ENCODE results near the gene ZNF136. TPM values are rescaled to one million over a fixed set of nuclear protein-coding genes. Genes with fewer than 3 reads are reported as not detected.

The ZNF136 gene
- total RNA-seq, 1 experiment from 2014 or later = 6.7 TPM

- TF ChIP-seq, protein P1, sequence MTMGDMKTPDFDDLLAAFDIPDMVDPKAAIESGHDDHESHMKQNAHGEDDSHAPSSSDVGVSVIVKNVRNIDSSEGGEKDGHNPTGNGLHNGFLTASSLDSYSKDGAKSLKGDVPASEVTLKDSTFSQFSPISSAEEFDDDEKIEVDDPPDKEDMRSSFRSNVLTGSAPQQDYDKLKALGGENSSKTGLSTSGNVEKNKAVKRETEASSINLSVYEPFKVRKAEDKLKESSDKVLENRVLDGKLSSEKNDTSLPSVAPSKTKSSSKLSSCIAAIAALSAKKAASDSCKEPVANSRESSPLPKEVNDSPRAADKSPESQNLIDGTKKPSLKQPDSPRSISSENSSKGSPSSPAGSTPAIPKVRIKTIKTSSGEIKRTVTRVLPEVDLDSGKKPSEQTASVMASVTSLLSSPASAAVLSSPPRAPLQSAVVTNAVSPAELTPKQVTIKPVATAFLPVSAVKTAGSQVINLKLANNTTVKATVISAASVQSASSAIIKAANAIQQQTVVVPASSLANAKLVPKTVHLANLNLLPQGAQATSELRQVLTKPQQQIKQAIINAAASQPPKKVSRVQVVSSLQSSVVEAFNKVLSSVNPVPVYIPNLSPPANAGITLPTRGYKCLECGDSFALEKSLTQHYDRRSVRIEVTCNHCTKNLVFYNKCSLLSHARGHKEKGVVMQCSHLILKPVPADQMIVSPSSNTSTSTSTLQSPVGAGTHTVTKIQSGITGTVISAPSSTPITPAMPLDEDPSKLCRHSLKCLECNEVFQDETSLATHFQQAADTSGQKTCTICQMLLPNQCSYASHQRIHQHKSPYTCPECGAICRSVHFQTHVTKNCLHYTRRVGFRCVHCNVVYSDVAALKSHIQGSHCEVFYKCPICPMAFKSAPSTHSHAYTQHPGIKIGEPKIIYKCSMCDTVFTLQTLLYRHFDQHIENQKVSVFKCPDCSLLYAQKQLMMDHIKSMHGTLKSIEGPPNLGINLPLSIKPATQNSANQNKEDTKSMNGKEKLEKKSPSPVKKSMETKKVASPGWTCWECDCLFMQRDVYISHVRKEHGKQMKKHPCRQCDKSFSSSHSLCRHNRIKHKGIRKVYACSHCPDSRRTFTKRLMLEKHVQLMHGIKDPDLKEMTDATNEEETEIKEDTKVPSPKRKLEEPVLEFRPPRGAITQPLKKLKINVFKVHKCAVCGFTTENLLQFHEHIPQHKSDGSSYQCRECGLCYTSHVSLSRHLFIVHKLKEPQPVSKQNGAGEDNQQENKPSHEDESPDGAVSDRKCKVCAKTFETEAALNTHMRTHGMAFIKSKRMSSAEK (CRISPR knock-in tag; IDR thresholded peaks at IDR 0.05; ENCODE audit: borderline replicate concordance) = no peak
- TF ChIP-seq ZNF232 (CRISPR knock-in tag; IDR thresholded peaks at IDR 0.05) (0 out of 2 replicates have a peak, but pooled peaks have one; percentile 59), ZBTB21 (CRISPR knock-in tag; IDR thresholded peaks at IDR 0.05; ENCODE audit: borderline replicate concordance) (0 out of 2 replicates have a peak, but pooled peaks have one; percentile 14), JUN (CRISPR knock-in tag; IDR thresholded peaks at IDR 0.05) (no peak), NFYB (CRISPR knock-in tag; conservative IDR thresholded peaks at IDR 0.05; ENCODE audit: low read depth) (peak; percentile 51), AR (CRISPR knock-in tag; IDR thresholded peaks at IDR 0.05) (no peak), FOXK1 (CRISPR knock-in tag; IDR thresholded peaks at IDR 0.05) (peak; percentile 50; the same call in 1 of the 2 replicates), ATF1 (CRISPR knock-in tag; IDR thresholded peaks at IDR 0.05) (0 out of 2 replicates have a peak, but pooled peaks have one; percentile 28), CREM (CRISPR knock-in tag; IDR thresholded peaks at IDR 0.05) (peak; percentile 29; the same call in 1 of the 2 replicates), SP1 (CRISPR knock-in tag; conservative IDR thresholded peaks at IDR 0.05) (peak; percentile 90), PRDM15 (CRISPR knock-in tag; IDR thresholded peaks at IDR 0.05) (no peak)
- TF ChIP-seq, protein P2, sequence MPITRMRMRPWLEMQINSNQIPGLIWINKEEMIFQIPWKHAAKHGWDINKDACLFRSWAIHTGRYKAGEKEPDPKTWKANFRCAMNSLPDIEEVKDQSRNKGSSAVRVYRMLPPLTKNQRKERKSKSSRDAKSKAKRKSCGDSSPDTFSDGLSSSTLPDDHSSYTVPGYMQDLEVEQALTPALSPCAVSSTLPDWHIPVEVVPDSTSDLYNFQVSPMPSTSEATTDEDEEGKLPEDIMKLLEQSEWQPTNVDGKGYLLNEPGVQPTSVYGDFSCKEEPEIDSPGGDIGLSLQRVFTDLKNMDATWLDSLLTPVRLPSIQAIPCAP (CRISPR knock-in tag; IDR thresholded peaks at IDR 0.05) = no peak
- TF ChIP-seq, protein P3, sequence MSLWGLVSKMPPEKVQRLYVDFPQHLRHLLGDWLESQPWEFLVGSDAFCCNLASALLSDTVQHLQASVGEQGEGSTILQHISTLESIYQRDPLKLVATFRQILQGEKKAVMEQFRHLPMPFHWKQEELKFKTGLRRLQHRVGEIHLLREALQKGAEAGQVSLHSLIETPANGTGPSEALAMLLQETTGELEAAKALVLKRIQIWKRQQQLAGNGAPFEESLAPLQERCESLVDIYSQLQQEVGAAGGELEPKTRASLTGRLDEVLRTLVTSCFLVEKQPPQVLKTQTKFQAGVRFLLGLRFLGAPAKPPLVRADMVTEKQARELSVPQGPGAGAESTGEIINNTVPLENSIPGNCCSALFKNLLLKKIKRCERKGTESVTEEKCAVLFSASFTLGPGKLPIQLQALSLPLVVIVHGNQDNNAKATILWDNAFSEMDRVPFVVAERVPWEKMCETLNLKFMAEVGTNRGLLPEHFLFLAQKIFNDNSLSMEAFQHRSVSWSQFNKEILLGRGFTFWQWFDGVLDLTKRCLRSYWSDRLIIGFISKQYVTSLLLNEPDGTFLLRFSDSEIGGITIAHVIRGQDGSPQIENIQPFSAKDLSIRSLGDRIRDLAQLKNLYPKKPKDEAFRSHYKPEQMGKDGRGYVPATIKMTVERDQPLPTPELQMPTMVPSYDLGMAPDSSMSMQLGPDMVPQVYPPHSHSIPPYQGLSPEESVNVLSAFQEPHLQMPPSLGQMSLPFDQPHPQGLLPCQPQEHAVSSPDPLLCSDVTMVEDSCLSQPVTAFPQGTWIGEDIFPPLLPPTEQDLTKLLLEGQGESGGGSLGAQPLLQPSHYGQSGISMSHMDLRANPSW (CRISPR knock-in tag; conservative IDR thresholded peaks at IDR 0.05; ENCODE audit: low read depth) = no peak
- TF ChIP-seq, protein P4, sequence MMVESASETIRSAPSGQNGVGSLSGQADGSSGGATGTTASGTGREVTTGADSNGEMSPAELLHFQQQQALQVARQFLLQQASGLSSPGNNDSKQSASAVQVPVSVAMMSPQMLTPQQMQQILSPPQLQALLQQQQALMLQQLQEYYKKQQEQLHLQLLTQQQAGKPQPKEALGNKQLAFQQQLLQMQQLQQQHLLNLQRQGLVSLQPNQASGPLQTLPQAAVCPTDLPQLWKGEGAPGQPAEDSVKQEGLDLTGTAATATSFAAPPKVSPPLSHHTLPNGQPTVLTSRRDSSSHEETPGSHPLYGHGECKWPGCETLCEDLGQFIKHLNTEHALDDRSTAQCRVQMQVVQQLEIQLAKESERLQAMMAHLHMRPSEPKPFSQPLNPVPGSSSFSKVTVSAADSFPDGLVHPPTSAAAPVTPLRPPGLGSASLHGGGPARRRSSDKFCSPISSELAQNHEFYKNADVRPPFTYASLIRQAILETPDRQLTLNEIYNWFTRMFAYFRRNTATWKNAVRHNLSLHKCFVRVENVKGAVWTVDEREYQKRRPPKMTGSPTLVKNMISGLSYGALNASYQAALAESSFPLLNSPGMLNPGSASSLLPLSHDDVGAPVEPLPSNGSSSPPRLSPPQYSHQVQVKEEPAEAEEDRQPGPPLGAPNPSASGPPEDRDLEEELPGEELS (CRISPR knock-in tag; IDR thresholded peaks at IDR 0.05) = peak; percentile 45; the same call in 1 of the 2 replicates
- TF ChIP-seq, protein P5, sequence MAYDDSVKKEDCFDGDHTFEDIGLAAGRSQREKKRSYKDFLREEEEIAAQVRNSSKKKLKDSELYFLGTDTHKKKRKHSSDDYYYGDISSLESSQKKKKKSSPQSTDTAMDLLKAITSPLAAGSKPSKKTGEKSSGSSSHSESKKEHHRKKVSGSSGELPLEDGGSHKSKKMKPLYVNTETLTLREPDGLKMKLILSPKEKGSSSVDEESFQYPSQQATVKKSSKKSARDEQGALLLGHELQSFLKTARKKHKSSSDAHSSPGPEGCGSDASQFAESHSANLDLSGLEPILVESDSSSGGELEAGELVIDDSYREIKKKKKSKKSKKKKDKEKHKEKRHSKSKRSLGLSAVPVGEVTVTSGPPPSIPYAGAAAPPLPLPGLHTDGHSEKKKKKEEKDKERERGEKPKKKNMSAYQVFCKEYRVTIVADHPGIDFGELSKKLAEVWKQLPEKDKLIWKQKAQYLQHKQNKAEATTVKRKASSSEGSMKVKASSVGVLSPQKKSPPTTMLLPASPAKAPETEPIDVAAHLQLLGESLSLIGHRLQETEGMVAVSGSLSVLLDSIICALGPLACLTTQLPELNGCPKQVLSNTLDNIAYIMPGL (CRISPR knock-in tag; IDR thresholded peaks at IDR 0.05) = peak; percentile 83
Observed at GRCh38 chr19:12194827-12195731, 32.2 kb downstream of the ZNF136 start (continued).
